HG02759 (cell line): ENCODE results near the gene ADGRL3.

ENCODE experiments used
- ATAC-seq: cut with Tn5 transposase; IDR thresholded peaks from one replicate; pipeline ENCODE4 v1.9.1; 2021; ENCODE audit warnings: mild to moderate bottlenecking, moderate library complexity; ENCODE audit not compliant: unreplicated experiment

ADGRL3 gene

DNA sequence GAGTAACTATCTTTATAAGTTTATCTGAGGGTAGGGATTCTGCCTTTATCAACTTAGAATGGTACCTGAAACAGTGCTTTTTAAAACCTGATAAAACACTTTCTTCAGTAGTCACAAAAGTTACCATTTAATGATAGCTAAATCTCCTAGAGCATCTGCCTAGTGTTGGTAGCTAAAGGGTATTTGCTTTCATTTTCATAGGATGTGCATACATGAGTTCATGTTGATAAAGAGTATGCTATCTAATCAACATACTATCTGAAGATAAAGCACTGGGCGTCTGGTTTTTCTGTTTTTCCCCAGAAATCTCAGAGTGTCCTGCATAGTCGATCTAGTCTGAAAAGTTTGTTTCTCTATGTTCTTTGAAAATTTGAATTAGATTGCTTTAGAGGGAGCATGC is 75.1 kb downstream of the ADGRL3 start:
- no peak for ATAC-seq

DNA sequence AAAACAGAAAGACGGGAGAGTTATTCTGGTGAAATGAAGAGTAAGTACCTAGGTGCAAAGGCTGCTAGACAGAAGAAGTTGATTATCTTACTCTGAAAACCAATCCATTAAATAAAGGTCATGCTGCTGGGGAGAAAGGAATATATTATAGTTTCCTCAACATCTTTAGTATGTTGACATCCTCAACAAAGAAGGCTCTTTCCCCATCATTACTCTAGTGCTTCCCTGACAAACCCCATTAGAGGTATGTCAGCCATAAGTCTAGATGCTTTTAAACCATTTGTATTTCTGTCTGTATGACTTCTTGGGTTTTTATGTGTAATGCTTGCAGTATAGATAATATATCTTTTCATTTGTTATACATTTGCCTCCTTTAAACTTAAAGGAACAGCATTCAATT is 75.9 kb downstream of the ADGRL3 start:
- ATAC-seq: no peak

DNA sequence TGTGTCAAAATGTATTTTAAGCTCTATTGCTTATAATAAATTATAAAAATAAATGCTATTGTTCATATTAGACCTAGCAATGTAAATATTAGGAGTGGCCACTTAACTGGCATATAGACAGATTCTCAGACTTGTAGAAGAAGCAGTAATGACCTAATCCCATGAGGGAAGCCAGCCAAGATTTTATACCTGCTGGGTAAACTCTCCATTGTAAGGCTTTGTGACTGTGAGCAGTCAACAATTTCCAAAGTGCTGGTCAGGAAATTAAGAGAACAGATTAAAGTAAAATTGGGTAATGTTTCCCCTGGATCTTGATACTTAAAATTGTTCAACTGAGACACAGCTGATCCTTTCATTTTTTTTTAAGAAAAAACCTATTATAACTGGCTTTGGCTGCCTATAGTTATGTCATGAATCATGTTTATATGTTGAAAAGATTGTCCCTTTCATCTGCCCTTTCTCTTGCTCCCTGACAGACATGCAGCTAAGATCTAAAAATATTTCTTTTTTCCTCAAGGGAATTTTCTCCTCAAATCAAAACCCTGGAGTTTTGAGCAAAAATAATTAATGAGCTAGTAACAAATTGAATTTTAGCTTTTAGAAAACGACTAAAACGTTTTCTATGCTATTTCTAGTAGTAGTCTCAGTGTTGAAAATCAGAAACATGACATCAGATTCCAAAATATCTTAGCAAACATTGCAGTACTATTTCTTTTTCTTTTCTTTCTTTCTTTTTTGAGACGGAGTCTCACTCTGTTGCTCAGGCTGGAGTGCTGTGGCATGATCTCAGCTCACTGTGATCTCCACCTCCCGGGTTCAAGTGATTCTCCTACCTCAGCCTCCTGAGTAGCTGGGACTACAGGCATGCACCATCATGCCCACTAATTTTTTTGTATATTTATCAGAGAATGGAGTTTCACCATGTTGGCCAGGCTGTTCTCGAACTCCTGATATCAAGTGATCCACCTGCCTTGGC is 77.9 kb downstream of the ADGRL3 start:
- no peak for ATAC-seq

DNA sequence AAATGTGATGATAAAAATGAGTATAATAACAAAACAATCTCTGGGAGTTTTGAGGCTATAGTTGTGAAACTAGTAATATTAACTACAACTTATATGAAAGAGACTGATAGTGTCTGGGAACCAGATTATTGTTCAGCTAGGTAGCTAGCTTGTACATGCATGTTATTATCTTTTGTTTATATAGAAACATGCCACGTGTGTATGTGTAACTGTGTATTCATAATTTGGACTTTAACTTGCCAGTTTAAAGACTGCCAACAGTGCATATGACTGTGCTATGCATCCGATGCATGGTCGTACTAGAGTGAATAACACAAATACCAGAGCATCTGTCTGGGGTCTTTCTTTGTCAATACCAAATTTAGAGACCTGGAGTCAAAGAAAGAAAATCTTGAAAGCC is 92.2 kb downstream of the ADGRL3 start:
- no peak for ATAC-seq

DNA sequence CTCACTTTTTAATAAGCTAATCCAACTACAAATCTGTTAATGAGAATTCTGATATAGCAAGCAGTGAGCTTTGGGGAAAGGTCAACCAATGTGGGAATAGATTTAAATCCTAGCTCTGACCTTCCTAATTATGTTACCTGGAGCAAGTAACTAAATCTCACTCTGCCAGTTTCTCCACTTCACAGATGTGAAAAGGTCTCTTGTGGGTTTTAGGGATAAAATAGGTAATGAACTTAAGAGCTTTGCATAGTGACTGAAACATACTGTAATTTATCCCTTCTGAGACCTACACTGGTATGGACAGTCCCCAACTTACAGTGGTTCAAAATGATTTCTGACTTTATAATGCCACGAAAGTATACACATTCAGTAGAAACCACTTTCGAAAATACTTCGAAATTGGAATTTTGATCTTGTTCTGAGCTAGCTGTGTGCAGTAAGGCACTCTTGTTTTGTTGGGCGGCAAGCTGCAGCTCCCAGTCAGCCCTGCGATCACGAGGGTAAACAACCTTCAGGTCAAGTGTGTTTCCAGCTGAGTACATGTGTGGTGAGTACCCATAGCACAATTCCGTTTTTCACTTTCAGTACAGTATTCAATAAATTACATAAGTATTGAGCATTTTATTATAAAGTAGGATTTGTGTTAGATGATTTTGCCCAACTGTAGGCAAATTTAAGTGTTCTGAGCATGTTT is 93.7 kb downstream of the ADGRL3 start:
- ATAC-seq: no peak

DNA sequence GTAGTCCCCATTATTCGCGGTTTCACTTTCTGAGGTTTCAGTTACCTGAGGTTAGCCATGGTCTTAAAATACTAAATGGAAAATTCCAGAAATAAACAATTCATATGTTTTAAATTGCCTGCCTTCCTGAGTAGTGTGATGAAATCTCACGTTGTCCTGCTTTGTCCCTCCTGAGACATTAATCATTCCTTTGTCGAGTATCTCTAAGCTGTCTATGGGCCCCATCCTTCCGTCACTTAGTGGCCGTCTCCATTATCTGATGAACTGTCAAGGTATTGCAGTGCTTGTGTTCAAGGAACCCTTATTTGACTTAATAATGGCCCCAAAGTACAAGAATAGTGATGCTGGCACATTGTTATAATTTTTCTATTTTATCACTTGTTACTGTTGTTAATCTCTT is 94.8 kb downstream of the ADGRL3 start:
- ATAC-seq: no peak

DNA sequence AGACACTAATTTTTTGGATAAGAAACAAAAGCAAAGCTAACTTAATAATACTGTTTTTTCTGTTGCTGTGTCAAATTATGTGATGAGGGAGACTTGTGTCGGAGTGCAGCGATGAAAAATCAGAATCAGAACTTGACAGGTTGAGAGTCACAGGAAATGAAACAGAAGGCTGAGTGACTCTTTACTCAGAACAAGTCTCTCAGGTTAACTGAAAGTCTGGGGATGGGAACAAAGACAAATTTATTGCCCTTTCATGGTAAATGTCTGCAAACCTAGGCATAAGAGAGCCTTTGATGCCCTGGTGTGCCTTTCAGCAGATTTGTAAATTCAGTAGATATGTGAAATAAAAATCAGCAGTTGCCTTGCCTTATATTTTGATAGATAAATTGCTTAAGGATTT is 96.0 kb downstream of the ADGRL3 start:
- no peak for ATAC-seq

DNA sequence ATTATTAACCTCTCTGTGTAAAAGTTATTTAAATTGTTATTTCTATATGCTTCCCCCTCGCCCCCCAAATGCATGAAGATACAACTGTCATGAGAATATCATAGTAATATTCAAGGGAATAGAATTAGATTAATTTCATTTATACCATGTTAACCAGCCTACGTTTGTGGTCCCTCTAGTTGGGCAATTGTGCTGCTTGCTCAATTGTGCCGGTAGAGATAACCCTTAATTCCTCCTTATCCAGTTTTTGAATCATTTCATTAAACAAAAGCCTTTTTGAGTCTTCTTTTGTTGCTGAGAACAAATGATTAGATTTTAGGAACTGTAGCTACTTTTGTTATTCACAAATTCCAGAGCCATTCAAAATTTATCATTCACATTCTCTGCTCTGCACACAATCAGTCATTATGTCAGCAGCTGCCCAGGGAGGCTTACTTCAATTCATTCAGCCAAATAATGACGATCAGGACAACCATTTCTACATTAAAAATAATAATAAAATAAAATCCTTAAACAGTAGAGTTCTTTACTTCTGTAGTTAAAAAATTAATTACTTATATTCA is 98.1 kb downstream of the ADGRL3 start:
- ATAC-seq: no peak

DNA sequence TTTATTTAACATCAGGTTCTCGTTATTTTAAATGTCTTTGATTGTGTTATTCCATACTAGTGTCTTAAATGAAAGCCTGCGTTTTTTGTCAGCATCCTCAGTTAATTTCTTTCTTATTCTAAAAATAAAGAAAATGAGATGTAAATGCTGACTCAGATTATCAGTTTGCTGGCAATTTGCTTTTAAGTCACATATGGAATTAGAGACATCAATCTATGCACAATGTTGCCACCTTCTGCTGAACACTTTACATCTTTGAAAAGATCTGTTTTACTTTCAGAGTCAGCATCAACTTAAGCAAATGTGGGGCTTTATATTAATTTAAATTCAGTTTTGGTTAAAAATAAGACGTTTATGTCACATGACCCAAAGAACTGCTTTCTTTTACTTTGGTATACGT is 99.2 kb downstream of the ADGRL3 start:
- ATAC-seq: no peak

DNA sequence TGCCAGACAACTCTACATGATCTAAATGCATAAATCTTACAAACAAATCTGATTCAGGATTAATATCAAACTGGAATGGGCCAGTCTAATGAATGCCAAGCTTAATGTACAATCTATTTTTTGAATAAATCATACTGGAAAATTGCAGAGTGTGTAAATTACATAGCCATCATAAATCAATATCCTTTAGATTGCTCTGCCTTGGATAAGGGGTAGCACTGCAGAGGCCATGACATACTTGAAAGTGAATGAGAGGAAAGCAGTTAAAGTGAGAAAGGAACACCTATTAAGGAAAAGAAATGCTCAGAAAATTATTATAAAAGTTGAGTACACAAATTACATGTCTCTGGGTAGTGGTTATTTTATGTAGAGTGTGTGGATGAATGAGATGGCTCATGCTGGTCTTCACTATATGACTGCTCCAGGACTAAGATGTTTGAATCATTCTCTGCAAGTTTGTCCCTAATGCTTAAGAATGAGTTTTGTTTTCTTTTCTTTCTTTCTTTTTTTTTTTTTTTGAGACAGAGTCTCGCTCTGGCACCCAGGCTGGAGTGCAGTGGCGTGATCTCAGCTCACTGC is 100.2 kb downstream of the ADGRL3 start:
- ATAC-seq: no peak

DNA sequence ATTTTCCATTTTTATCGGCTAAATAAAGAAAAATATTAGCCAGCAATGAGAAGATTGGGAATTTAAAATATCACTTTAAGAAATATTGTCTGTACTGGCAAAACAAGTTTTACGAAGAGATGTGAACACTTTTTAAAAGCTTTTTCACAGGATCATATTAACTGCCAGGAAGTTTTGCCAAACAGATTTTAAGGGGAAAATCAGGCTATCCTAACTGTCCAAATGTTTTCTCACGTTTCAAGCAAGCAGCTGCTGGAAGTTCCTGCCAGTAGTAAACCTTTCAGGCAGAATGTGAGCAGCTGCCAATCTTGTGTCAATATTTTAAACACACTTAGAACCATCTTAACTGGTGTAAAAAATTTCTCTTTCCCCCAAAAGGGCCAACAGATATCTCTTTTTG is 101.1 kb downstream of the ADGRL3 start:
- no peak for ATAC-seq

DNA sequence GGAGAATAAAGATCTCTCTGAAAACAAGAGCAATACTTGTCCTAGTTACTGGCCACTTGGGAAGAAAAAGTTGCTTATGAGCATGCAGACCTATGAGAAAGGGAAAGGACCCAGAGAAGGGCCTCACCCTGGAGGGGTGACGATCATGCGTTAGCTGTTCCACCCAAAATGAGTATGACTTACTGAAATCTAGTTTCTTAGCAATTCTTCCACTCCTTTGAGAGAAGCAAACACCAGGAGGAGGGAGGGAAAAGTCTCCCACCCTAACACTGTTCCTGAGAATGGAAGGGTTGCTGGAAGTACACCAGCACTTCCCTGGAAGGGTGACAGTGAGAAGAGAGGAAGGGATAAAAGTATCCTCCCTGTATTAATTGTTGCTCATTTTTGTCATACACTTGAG is 107.9 kb downstream of the ADGRL3 start:
- no peak for ATAC-seq

DNA sequence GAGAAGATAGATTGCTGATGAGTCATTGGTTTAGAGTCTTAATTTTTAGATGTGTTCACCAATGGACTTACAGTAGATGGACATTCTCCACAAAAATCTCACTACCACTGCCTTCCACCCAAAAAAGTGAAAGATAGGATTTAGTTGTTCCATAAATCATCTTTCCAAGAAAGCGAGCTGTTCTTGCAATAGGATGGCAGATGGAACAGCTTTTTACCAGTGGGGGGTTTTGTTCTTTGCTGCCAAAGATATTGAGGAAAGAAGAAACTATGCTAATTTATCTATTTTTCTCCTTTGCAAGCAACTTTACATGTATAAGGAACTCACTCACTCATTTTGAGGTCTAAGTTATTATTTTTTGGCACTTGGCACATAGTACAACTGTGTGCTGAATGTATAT is 109.5 kb downstream of the ADGRL3 start:
- no peak for ATAC-seq

DNA sequence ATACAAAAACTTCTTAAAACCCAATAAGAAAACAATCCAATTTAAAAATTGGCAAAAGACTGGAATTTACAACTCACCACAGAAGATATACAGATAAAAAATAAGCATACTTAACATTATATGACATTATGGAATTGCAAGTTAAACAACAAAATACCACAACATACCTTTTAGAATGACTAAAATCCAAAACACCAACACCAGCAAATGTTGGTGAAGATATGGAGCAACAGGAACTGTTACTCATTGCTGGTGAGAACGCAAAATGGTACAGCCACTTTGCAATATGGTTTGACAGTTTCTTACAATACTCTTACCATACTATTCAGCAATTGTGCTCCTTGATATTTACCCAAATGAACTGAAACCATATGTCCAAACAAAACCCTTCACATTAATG is 112.4 kb downstream of the ADGRL3 start:
- ATAC-seq: no peak

DNA sequence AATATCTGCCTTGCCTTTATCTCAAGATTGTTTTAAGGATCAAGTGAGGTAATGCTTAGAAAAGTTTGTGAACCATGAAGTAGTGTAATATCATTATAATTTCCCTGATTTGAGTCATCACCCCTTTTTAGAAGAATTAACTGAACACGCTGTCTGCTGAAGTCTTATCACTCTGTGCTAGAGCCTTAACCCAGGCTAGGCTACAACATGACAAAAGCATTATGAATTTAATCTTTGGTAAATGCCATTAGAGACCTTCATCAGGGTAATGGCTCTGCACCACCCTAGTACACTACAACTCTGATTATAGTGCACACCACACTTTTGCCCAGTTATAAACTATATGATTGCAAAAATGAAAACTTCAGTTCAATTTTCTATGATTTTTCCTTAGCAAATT is 118.3 kb downstream of the ADGRL3 start:
- ATAC-seq: no peak

DNA sequence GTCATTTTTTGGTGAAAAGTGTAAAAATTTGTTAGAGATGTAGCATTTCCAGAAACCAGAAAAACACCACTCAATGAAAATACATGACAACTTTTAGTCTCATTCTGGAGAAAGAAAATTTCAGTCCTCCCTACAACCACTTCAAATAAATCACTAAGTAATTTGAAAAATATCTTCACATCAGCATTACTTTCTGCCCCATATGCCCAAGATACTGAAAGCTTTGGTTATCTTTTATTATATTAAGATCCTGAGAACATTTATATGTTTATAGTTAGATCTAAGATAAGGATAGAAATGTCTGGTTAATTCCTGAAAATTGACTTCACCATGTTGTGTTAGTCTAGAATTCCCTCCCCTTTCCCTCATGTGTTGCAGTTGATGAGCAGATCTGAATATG is 119.0 kb downstream of the ADGRL3 start:
- ATAC-seq: no peak

DNA sequence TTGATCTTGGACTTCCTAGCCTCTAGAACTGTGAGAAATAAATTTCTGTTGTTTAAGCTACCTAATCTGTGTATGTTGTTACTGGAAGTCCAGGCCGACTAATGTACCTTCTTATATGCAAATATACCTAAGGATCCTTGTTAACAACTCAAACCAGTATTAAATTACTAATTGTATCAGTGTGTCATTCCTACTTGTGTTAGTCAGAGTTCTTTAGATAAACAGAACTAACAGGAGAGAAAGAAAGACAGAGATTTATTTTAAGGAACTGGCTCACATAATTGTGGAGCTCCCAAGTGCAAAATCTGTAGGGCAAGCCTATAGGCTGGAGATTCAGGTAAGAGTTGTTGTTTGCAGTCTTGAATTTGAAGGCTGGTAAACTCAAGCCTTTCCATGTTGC is 120.0 kb downstream of the ADGRL3 start:
- ATAC-seq: no peak

DNA sequence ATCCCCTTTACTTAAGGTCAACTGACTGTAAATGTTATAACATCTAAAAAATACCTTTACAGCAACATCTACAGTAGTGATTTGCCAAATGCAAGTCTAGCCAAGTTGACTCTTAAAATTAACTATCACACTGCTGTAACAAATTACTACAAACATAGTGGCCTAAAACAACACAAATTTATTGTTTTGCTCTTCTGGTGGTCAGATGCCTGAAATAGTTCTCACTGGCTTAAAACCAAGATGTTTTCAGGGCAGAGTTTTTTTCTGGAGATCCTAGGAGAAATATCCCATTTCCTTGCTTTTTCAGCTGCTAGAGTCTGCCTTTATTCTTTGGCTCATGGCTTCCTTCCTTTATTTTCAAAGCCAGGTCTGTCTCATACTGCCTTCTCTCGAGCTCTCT is 120.5 kb downstream of the ADGRL3 start:
- no peak for ATAC-seq

DNA sequence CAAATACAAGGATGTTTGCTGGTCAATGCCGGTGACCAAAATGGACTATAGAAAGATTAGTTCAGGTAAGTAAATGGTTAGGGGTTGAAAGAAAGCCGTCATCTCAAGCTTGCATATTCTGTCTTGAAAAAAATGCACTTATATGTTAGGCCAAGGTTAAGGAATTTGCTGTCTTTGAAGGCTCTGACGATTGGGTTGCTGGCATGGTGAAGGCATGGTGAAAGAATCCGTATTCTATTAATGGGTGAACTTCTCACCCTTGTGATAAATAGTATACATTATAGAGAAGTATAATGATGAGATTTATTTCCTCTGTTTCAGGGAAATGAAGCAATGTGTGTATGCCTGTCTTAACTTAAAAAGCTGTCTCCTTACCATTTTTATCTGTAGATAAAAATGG is 132.6 kb downstream of the ADGRL3 start:
- no peak for ATAC-seq

DNA sequence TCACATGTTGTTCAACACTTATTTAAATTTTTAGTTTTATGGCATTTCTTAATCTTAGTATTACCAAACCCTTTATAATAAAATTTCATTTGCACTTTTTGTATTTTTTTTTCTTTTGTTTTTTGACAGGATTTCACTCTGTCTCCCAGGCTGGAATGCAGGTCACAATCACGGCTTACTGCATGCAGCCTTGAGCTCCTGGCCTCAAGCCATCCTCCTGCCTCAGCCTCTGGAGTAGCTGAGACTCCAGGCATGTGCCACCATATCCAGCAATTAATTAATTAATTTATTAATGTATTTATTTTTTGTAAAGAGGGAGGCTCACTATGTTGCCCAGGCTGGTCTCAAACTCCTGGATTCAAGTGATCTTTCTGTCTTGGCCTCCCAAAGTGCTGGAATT is 133.4 kb downstream of the ADGRL3 start:
- no peak for ATAC-seq

DNA sequence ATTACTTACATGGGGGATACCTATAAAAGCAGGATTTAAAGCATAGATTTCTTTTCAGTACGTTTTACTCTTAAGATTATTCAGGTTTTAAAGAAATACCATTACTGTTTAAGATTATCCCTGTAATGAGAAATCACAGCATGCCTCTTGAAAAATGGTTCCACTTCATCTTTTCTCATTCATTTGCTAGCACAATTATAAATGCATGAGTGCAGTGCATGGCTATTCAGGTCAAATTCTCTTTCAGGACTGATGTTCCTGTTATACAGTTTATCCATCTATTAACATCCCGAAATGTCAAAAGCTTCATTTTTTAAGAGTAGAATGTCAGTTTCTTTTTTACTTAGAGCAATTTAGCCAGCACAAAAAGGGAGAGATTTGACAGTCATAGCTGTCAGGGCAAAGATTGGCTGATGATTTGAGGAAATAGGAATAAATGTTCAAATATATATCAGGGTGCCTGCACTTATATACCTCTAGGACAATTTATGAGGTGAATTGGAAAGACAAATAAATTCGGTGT is 135.2 kb downstream of the ADGRL3 start:
- ATAC-seq: no peak
